Thoracic aorta (tissue), 2 donors: ENCODE results near the gene NFX1. TPM values are rescaled to one million over a fixed set of nuclear protein-coding genes. Genes with fewer than 3 reads are reported as not detected.

Experiments
- ATAC-seq: fragments of 150-250 bp; one replicate; pipeline ENCODE4 v1.8.0; 2017; ENCODE audit warnings: low read depth; ENCODE audit not compliant: insufficient number of reproducible peaks, low FRiP score
- DNase-seq: peaks from one replicate; pipeline ENCODE4 v3.0.0-alpha.2; 2020; ENCODE audit warnings: low spot score
- H3K27ac ChIP-seq, 2 donors: fragments of 200-600 bp; sonication (generic); 1 replicate in 1 of 2; 2 replicates in 1 of 2; pipeline ENCODE4 v1.5.1; 2016; ENCODE audit warnings: mild to moderate bottlenecking in 2 of 2, moderate library complexity in 2 of 2
- H3K27me3 ChIP-seq: fragments of 200-600 bp; sonication (generic); replicated peaks from 2 replicates; pipeline ENCODE4 v1.6.0; 2016; ENCODE audit warnings: mild to moderate bottlenecking; ENCODE audit not compliant: insufficient read depth
- H3K36me3 ChIP-seq: fragments of 200-600 bp; sonication (generic); one replicate; pipeline ENCODE4 v1.5.1; 2016
- H3K4me1 ChIP-seq, 2 donors: fragments of 200-600 bp; sonication (generic); 1 replicate in 1 of 2; 2 replicates in 1 of 2; pipeline versions ENCODE4 v1.5.1 to v1.6.0; 2016; ENCODE audit warnings: low read depth in 2 of 2, mild to moderate bottlenecking in 1 of 2; ENCODE audit not compliant: control insufficient read depth in 1 of 2
- H3K4me3 ChIP-seq: fragments of 200-600 bp; sonication (generic); 2 replicates; pipeline ENCODE4 v1.5.1; 2016; ENCODE audit warnings: mild to moderate bottlenecking
- H3K9me3 ChIP-seq: fragments of 200-600 bp; sonication (generic); 2 replicates; pipeline ENCODE4 v1.5.1; 2016
- total RNA-seq, 2 donors: library from RNA; depleted of rRNA; stranded (reverse); fragments of >200 nt; gene quantifications; one replicate each; pipeline versions ENCODE4 v1.1.0 to v1.2.3, GENCODE V29; 2016
- TF ChIP-seq, protein P1 (sequence below): fragments of 200-600 bp; sonication (generic); IDR thresholded peaks from one replicate; pipeline ENCODE4 v1.5.1; 2019; ENCODE audit warnings: antibody characterized with exemption

The NFX1 gene
- total RNA-seq, 2 donors from 2014 or later: 22.5 to 39.7 TPM

- TF ChIP-seq, protein P1, sequence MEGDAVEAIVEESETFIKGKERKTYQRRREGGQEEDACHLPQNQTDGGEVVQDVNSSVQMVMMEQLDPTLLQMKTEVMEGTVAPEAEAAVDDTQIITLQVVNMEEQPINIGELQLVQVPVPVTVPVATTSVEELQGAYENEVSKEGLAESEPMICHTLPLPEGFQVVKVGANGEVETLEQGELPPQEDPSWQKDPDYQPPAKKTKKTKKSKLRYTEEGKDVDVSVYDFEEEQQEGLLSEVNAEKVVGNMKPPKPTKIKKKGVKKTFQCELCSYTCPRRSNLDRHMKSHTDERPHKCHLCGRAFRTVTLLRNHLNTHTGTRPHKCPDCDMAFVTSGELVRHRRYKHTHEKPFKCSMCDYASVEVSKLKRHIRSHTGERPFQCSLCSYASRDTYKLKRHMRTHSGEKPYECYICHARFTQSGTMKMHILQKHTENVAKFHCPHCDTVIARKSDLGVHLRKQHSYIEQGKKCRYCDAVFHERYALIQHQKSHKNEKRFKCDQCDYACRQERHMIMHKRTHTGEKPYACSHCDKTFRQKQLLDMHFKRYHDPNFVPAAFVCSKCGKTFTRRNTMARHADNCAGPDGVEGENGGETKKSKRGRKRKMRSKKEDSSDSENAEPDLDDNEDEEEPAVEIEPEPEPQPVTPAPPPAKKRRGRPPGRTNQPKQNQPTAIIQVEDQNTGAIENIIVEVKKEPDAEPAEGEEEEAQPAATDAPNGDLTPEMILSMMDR: no peak
- ATAC-seq (no peak), DNase-seq (no peak)
- Histone ChIP-seq H3K4me1 (no peaks in the 10 kb centered on the region), H3K27ac (no peak overlapping the region), H3K9me3 (no peaks in the 10 kb centered on the region), H3K27me3 (no peaks in the 10 kb centered on the region), H3K36me3 (peaks cover 44% of the 10 kb centered on the region), H3K4me3 (no peak overlapping the region)
Measured at GRCh38 chr9:33254211-33254610, 36.1 kb upstream of the NFX1 start.

GRCh38 chr9:33255014-33255413, 35.3 kb upstream of the NFX1 start:
- Histone ChIP-seq H3K27ac (no peak overlapping the region), H3K4me1 (no peaks in the 10 kb centered on the region), H3K9me3 (no peaks in the 10 kb centered on the region), H3K27me3 (no peaks in the 10 kb centered on the region), H3K4me3 (no peak overlapping the region), H3K36me3 (peaks cover 50% of the 10 kb centered on the region)
- DNase-seq: no peak
- ATAC-seq: no peak
- TF ChIP-seq, protein P1: no peak

DNA sequence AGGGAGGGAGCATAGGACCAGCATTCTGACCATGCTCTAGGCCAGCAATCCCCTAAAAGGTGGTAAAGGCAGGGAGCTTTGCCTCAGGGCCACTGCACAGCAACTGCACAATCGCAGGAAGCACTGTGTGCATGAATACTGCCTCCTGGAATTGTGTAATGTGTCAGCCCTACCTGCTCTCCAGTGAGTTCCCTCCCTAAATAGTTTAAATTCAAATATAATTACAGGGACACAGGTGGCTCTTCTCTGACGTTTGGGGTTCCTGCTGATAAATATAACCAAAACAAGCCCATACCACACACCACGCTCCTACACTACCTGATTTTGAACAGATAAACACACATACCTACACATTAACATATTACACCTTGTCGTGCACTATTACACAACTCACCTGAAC, 34.8 kb upstream of the NFX1 start:
- TF ChIP-seq, protein P1: no peak
- Histone ChIP-seq H3K27ac (no peak overlapping the region), H3K4me1 (no peaks in the 10 kb centered on the region), H3K36me3 (peaks cover 54% of the 10 kb centered on the region), H3K9me3 (no peaks in the 10 kb centered on the region), H3K4me3 (no peak overlapping the region), H3K27me3 (no peaks in the 10 kb centered on the region)
- ATAC-seq (no peak), DNase-seq (no peak)

DNA sequence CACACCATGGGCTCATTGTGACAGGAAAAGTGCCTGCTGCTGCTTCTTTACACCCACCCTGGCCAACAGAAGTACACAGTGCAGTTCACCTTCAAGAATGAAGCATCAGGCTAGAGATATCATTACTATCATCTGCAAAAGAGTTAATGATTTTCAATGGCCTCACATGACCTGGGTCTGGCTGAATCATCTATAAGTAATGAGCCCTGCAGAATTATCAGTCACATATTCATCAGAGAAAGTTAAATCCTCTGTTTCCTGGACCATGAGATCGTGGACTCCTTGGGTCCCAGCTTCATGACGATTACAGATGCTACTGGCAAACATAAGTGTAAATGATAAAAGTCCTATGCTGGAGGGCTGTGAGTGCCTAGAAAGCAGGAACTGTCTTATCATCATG, 34.1 kb upstream of the NFX1 start:
- DNase-seq (no peak), ATAC-seq (no peak)
- Histone ChIP-seq H3K4me1 (no peaks in the 10 kb centered on the region), H3K9me3 (no peaks in the 10 kb centered on the region), H3K36me3 (peaks cover 57% of the 10 kb centered on the region), H3K27me3 (no peaks in the 10 kb centered on the region), H3K27ac (no peak overlapping the region), H3K4me3 (no peak overlapping the region)
- TF ChIP-seq, protein P1: no peak

DNA sequence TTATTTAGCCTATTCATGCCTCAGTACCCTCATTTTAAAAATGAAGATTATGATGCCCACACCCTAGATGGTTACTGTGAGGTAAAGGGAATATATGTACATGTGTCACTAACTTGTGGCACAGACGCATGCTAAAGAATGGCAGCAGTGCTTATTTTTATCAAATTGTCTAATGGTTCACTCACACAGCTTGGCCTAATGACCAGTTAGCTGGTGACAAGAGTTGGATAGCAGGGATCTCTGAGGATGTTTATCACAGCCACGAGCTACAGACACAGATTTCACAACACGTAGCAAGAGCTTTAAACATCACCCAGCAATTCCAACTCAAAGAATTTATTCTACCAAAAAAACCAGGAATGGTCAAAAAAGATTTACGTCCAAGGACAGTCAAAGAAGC, 33.0 kb upstream of the NFX1 start:
- Histone ChIP-seq H3K27ac (no peak overlapping the region), H3K36me3 (peaks cover 57% of the 10 kb centered on the region), H3K9me3 (no peaks in the 10 kb centered on the region), H3K27me3 (no peaks in the 10 kb centered on the region), H3K4me3 (no peak overlapping the region), H3K4me1 (no peaks in the 10 kb centered on the region)
- TF ChIP-seq, protein P1: no peak
- ATAC-seq (no peak), DNase-seq (no peak)
